NCI-H446 treated with DMSO at 0.1 percent for 48 hours (cell line): ENCODE results near the gene SASH3.
"Not testable (repeated sequence)": the region's sequence is repeated elsewhere in the genome, so short reads cannot be mapped to it uniquely, and the experiment has no call there.

Source experiments
- DNase-seq: peaks from one replicate; lab custom pipeline; 2025; lab: John Stamatoyannopoulos, UW

Gene SASH3

DNA sequence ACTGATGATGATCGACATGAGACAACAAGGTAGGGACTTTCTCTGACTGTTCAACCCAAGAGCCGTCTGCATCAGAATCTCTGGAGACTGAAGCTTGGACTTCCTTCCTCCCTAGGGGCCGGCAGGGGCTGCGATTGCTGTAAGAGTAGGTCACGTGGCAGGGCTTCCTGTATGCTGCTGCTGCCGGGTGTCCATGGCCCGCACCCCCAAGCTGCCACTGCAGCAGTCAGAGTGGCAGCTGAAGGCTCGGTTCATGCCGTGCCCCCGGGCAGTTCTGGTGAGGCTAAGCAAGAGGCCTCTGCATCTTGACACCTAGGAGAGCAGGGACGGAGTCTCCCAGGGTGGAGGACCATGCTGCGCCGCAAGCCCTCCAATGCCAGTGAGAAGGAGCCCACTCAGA is at the start of gene SASH3:
Gene SASH3 (plus strand): TSS at position 203 of the 400 bp plus-strand sequence. CDS start 149 bp downstream, at position 352.
- no peak for DNase-seq

DNA sequence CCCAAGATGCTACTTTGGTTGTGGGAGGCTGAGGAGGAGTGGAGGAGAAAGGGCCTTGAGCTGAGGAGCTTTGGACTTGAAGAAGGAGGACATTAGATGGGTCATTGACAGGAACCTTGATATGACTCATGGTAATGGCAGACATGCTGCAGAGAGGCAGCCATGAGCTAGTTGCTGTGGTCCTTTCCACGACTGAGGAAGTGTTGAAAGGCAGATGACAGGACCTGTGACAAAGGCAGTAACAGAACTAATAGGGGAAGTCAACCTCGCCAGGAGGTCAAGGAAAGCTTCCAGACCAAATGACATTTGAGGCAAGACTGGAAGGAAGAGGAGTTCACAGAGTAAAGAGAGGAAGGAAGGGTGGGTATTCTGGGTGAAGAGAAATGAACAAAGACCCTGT is 48.5 kb upstream of the SASH3 start:
- no peak for DNase-seq

DNA sequence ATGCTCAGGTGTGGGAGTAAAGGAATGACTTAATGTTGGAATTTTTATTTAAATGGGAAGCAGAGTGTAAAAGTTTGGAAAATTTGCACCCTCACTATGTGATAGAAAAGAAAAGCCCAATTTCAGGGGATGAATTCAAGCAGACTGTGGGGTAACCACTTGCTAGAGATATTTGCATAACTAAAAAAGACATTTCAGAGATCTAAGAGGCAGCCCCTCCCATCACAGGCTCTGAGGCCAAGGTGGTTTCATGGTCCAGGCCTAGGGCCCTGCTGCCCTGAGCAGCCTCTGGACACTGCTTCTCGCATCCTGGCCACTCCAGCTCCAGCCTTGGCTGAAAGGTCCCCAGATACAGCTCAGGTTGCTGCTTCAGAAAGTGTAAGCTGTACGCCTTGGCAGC is 46.9 kb upstream of the SASH3 start:
- no peak for DNase-seq

DNA sequence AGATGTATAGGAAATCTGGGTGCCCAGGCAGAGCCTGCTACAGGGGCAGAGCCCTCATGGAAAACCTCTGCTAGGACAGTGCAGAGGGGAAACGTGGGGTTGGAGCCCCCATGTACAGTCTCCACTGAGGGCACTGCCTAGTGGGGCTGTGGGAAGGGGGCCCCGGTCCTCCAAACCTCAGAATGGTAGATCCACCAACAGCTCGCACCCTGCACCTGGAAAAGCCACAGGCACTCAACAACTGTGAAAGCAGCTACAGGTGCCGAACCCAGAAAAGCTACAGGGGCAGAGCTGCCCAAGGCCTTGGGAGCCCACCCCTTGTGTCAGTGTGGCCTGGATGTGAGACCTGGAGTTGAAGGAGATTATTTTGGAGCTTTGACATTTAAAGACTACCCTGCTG is 46.4 kb upstream of the SASH3 start:
- no peak for DNase-seq

DNA sequence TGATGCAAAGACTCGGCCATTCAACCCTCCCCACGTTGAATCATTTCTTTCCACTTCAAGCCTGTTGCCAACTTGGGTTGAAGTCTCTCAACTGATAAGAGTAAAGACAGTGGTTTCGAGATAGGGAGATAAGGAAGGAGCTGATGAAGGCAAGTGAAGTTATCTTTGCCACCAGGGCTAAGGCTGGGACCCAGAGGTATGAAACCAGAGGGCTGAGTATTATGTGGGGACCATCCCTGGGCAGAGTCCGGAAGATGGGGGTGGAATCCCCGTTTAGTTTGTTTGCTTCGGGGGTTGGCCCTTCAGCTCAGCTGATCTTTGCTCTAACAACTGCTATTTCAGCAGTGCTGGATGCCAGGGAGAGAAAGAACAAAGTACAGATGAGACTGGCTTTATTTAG is 43.3 kb upstream of the SASH3 start:
- DNase-seq, result no peak

DNA sequence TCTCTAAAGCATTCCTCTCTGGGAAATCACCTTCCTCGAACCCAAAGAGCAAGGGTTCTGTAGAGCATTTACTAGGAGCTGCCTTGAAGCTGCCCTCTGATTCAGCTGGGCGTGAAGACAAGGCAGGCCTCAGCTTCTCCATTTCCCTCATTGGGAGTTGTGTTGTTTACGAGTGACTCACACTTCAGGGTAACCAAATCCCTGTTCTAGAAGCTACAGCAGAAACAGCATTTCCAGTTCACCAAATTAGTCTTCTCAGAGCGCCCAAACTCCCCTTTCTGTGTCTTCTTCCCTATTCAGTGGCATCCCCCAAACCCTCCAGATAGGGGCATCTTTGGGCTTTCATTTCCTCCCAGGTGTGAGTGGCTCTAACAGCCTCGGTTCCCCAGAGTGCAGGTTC is 41.8 kb upstream of the SASH3 start:
- no peak for DNase-seq

DNA sequence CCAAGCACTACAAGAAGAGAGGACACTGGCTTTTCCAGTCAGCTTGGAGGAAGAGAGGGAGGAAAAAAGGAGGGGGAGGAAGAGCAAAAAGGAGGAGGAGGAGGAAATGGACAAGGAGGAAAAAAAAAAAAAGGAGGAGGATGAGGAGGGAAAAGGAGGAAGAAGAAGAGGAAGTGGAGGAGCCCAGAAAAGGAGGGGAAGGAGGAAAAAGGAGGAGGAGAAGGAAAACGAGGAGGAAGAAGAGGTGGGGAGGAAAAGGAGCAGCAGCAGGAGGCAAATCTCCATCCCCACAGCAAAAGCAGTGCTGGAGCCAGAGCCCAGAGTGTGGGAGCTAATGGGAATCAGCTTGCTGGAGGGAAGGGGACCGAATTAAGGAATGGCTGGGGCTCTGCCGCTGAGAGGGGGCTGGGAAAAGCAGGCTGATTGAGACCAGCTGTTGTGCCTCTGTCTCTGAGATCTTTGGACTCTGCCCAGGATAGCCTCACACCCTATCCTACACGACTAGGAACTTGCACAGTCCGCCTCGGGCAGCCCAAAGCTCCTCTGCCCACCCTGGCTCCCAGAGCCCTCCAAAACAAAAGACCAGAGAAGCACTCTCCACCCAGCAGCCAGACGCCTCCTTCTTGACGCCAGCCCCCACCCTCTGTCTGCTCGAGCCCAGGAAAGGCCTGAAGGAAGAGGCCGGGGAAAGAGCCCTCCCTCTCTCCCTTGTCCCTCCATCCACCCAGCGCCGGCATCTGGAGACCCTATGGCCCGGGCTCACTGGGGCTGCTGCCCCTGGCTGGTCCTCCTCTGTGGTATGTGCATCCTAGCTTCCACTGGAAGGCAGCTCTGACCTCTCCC is 41.1 kb upstream of the SASH3 start, which contains the start of gene XPNPEP2:
Gene XPNPEP2 (plus strand): TSS at position 514 of the 843 bp plus-strand sequence. CDS start 235 bp downstream, at position 749.
- no peak for DNase-seq

DNA sequence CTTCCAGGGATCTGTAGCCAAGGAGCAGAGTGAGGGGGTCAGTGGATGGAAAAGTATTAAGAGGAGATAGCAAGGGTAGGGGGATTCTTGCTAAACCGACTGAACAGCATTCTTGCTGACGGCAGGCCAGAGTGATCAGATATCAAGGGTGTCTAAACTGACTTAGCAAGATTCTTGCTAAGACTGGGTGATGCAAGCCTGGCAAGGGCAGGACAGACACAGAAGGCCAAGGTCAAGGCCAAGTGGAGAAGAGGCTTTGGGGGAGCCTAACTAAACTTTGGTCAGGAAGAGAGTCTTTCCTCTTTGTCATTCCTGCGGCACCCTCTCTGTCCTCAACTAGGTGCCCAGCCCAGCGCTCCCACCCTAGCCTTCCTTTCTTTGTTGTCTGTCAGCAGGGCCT is 40.2 kb upstream of the SASH3 start:
- no peak for DNase-seq

DNA sequence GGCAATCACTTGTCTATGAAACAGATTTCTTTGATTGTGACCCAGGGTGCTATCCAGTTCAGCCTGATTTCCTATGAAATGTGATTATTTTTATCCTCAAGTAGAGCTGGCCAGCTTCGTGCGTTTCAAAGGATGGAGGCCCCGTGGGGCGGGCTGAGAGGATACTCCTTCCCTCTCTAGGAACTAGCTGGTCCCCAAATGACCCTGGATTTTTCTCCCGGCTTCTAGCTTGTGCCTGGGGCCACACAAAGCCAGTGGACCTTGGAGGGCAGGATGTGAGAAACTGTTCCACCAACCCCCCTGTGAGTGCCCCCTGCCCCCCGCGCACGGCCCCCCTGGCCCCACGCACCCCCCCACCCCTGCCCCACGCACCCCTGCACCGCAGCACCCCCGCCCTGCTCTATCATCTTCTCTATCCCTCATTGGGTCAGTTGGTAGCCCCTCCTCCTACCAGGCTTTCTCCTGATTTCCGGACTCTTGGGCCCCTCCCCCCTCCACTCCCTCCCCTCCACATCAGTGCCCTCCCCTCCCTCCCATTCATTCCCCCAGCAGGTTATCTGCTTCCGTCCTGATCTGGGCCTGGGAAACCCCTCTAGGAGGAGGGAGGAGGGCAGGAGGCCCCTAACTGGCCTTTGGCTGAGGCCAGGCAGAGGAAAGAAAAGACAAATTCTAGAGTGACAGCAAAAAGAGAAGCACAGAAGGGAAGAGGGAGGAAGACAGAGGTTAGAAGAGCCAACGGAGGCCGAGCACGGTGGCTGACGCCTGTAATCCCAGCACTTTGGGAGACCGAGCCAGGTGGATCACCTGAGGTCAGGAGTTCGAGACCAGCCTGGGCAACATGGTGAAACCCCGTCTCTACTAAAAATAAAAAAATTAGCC is 37.6 kb upstream of the SASH3 start:
- no peak for DNase-seq

DNA sequence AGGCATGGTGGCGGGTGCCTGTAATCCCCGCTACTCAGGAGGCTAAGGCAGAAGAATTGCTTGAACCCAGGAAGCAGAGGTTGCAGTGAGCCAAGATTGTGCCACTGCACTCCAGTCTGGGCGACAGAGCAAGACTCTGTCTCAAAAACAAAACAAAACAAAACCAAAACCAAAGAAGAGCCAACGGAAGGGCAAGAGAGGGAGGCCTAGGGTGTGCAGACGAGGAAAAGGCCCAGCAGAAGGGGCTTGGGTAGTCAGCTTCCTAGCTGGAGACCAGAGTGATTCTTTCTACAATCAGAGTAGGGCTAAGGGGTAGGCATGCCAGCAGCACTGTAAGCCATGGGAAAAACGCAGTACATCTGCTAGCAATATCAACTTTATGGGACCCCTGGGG is 37.0 kb upstream of the SASH3 start:
- DNase-seq, result not testable (repeated sequence)

DNA sequence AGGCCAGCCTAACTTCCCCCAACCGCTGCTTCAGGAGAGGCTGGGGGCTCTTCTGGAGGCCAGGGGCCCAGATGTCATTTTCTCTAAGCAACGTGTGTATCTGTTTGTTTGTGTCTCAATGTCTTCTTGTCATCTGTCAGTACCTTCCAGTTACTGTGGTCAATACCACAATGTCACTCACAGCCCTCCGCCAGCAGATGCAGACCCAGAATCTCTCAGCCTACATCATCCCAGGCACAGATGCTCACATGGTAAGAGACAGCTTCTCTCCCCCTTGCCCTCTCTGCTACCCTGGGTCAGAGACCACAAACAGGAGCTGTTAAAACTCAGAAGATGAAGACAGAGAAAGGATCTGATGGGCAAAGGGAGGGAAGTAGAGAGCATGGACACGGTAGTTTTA is 35.9 kb upstream of the SASH3 start:
- no peak for DNase-seq

DNA sequence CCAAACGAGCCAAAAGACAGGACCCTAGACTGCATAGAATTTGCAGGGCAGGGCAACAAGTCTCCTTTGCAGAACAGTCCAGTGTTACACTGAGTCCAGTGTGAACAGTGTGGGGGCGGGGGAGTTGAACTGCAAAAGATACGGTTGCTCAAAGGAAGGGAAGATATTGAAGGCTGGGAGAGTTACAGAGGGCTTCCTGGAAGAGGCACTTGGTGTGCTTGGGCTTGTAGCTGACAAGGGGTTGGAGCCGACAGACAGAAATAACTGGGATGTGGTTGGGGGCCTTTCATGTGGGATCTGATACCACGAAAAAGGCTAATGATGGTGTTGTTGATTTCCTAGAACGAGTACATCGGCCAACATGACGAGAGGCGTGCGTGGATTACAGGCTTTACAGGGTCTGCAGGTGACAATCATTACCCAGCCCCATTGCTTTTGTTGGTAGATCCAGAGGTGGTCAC is 34.9 kb upstream of the SASH3 start:
- no peak for DNase-seq

DNA sequence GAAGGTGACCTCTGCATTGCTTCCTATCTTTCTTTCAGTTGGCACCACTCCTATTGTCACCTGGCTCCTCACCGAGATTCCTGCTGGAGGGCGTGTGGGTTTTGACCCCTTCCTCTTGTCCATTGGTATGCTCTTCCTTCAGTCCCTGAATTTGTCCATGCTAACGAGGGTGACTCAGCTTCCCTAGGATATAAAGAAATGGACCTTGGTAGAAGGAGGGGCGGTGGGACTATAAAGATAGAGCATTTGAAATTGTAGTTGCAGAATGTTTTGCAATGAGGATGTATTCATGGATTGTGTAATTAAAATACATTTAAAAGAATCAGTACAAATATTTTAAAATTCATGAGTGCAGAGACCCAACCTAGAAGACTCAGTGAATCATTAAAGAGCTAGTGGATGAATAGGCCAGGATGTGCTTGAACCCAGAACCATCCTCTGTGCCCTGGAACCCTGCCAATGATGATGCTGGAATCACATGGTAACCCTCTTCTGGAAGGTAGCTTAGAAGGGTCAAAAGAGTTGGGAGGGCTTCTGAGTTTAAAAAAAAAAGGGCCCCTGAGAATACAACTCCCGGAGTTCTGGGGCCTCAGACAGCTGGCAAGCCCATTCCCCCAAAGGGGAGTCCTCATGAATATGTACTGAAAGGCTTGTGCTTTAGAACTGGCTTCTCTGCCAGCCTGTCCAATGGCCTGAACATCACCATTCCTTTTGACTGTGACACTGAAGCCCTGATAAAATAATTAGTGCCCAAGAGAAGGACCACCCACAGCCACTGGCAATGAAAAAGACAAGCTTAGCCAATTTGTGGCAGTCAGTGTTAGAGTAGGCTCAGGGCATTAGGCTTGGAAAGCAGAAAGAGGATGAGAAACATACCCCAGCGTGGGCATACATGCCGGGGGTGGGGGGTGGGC is 32.9 kb upstream of the SASH3 start:
- no peak for DNase-seq

DNA sequence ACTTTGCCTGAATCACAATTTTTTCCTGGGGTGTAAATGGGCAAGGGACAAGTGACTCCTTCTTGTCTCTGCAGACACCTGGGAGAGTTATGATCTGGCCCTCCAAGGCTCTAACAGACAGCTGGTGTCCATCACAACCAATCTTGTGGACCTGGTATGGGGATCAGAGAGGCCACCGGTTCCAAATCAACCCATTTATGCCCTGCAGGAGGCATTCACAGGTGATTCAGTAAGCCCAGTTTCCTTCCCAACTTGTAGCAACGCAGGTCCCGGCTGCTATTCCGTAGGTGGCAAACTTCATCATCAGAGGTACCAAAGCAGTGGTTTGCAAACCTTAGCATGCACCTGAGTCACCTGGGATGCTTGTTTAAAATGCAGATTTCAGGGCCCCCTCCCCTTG is 32.2 kb upstream of the SASH3 start:
- no peak for DNase-seq

DNA sequence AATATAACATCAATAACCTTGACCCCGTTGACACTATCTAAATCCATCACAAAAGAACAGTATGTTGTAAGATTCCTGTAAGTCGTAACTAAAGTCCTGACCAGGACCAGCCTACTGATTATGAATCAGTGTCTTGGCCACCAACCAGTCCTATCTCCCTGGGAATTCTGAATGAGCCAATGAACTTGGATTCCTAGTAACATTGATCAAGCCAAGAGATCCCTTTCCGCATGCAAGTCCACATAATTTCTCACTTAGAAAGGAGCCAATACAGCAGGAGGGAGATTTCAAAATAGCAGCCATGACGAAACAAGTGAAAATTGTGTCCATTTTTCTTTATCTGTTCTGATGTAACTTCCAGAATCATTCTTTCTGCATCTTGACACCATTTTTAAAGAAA is 31.4 kb upstream of the SASH3 start:
- no peak for DNase-seq

DNA sequence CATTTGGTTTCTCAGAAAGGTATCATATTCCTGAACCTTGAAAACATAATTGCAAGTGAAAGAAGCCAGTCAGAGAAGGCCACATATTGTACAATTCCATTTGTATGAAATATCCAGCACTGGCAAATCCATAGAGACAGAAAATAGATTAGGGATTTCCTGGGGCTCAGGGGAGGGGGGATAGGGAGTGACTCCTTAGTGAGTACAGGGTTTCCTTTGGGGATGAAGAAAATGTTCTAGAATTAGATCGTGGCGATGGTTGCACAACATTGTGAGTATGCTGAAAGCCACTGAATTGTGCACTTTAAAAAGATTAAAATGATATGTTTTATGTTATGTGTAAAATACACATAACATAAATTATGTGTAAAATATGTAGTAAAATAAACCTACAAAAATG is 30.7 kb upstream of the SASH3 start:
- DNase-seq, result no peak

DNA sequence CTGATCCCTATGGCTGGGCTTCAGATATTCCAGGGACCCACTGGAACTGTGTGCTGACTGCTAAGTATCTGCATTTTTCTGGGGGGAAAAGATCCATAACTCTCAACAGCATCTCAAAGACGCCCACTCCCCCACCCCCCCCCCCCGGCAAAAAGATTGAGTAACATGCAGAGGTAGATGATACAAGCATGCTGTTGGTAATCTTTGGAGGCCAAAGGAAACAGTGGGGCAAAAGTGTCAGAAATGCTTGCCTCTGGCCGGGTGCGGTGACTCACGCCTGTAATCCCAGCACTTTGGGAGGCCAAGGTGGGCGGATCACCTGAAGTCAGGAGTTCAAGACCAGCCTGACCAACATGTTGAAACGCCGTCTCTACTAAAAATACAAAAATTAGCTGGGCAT is 28.8 kb upstream of the SASH3 start:
- DNase-seq, result no peak

DNA sequence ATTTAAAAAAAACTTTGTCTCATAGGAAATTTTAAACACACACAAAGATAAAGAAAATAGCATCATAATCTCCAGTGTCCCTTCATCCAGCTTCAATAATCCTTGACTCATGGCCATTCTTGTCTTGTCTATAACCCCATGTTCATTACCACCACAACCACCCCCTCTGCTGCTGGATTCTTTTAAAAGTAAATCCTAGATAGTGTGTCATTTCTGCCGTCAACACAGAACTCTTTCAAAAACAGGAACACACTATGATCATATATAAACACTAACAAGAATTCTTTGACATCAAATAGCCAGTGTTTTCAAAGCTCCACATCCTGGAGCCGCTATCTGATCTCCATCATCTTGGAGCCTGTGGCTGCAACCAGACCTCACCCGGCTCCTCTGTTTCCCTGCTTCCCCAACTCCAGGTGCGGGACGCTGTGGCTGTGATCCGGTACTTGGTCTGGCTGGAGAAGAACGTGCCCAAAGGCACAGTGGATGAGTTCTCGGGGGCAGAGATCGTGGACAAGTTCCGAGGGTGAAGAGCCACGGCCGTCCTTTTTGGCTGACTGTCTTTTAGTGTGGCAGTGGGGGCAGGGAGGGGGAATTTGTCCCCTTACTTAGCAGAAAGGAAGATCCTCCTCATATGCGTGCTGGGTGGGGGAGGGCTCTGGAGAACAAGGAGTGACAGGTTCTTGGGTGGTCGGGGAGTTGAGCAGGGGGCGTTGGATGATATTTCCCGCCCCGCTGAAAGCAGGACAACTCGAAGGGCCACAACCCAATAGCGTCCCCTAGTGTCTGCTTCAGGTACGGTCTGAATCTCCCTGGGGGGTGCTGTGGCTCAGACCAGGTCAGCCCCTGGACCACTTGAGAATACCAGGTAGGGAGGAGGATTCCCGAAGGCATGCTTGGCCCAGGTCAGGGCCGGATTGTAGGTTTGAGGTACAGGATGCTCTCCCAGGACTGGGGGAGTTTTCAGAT is 25.4 kb upstream of the SASH3 start:
- no peak for DNase-seq

DNA sequence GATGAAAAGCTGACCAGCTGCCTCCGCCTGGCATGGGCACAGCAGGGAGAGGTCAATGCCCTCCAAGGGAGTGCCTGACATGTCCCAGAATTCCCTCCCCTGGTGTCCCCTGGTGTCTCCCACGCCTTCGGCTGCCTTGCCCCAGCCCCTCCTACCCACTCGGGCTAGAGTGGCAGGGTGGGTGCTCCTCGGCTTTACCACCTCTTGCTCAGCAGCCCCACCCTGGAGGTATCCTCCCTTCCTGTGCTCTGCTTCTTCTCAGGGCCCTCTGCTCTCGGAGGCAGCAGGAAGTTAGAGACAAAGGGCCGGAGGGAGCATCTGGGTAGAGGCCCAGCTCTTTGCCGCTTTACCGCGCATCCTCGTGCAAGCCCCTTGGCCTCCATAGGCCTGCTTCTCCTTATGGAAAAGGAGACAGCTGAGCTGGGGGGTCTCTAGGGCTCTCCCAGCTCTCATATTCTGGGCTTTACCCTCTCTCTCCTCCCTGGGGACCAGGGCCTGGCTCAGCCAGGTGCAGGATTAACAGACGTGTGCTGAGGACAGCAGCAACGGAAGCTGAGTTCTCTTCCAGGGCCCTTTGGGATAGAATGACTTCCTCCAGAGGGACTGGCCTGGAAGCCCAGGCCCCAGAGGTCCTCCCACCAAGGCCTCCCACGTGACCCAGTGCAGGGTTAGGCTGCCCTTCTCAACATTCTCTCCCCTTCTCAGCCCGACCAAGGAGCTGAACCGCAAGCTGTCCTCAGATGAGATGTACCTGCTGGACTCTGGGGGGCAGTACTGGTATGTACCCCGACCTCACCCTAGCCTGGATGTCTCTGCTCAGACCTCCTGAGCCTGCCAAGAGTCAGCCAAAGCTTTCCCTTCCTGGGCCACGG is 23.7 kb upstream of the SASH3 start:
- no peak for DNase-seq

DNA sequence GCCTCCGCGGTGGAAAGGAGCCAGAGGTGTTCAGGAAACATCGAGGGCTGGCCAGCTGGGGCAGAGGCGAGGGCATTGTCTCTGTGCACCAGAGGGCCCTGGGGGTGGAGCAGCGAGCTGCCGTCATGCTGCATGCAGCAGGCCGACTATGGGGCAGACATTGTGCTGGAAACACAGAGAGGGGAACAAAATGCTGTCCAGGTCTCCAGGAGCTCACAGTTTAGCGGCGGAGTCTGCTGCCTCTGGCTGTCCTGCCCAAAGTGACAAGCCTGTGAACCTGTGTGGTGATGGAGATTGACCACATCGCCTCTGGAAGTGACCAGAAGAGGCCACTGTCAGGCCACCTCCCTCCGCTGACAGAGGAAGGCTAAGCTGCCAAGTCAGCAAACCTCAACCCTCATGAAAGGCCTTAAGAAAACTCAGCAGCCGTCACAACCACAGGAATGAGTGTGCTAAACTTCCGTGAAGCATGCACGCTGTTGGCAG is 20.1 kb upstream of the SASH3 start:
- no peak for DNase-seq
